DMS53 treated with DMSO at 0.1 percent for 48 hours (cell line): ENCODE results near the gene PCDHB16.
"Not testable (repeated sequence)": the region's sequence is repeated elsewhere in the genome, so short reads cannot be mapped to it uniquely, and the experiment has no call there.

Experiments used
- DNase-seq: peaks from one replicate; lab custom pipeline; 2025; ENCODE audit not compliant: unreplicated experiment; lab: John Stamatoyannopoulos, UW

The PCDHB16 gene

DNA sequence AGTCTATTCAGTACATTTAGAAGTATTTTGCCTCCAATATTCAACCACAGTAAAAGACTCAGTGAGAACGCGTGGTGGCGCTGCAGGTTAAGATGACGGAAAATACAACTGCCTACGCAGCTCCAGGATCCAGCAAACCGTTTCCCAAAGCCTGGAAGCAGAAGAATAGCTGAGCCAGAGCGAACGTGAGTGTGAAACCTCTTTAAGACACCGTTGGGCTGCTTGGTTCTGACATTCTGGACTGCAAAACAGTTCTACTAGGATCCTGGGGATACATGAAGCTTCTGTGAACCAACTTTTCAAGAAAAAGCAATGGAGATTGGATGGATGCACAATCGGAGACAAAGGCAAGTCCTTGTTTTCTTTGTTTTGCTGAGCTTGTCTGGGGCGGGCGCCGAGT is at the start of gene PCDHB16:
TSS of gene PCDHB16 (plus strand) at position 140 of the 400 bp plus-strand sequence. CDS start at position 313, 173 bp downstream.
- DNase-seq, result peak; percentile 27

DNA sequence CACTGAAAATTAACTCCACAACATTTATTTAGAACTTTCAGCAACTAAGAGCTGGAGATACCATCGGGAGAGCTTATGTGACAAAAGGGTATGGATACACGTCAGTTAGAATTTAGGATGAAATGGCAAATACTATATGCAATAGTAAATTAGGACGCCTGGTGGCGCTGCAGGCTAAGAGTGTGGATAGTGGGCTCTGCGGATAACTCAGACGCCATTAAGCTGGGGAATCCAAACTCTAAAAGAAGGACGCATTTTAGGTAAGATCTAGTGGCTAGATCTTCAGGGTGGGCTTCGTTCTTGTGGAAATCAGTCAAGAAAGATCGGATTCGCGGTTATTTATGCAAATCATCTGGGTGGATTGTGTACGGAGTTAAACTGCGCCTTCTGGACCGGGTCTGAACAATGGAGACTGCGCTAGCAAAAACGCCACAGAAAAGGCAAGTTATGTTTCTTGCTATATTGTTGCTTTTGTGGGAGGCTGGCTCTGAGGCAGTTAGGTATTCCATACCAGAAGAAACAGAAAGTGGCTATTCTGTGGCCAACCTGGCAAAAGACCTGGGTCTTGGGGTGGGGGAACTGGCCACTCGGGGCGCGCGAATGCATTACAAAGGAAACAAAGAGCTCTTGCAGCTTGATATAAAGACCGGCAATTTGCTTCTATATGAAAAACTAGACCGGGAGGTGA is 47.0 kb upstream of the PCDHB16 start, which contains the start of gene PCDHB5:
TSS of gene PCDHB5 (plus strand) at position 177 of the 688 bp plus-strand sequence. CDS start at position 406, 229 bp downstream.
- peak; percentile 18 for DNase-seq

DNA sequence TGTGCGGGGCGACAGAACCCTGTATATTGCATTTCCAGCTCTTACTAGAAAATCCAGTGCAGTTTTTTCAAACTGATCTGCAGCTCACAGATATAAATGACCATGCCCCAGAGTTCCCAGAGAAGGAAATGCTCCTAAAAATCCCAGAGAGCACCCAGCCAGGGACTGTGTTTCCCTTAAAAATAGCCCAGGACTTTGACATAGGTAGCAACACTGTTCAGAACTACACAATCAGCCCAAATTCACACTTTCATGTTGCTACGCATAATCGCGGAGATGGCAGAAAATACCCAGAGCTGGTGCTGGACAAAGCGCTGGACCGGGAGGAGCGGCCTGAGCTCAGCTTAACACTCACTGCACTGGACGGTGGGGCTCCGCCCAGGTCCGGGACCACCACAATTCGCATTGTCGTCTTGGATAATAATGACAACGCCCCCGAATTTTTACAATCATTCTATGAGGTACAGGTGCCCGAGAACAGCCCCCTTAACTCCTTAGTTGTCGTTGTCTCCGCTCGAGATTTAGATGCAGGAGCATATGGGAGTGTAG is 46.4 kb upstream of the PCDHB16 start:
- no peak for DNase-seq

DNA sequence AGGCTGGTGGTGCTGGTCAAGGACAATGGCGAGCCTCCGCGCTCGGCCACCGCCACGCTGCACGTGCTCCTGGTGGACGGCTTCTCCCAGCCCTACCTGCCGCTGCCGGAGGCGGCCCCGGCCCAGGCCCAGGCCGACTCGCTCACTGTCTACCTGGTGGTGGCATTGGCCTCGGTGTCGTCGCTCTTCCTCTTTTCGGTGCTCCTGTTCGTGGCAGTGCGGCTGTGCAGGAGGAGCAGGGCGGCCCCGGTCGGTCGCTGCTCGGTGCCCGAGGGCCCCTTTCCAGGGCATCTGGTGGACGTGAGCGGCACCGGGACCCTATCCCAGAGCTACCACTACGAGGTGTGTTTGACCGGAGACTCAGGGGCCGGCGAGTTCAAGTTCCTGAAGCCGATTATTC is 44.8 kb upstream of the PCDHB16 start:
- not testable (repeated sequence) for DNase-seq

DNA sequence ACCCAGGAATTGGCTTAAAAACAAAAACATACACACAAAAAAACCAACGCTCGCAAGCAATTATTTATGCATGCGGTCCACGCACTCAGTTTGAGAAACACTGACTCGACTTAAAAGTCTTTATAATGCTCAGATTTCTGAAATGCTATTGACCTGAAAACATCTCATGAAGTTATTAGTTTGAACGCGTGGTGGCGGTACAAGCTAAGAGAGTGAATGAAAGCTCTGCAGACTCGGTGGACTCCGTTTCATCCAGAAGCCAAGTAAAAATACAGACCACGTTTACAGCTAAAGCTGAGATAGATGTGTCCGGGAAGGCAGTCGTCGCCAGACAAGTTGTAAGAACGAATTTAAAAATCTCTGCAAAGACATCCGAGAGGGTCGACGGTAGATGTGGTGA is 32.4 kb upstream of the PCDHB16 start, which contains the start of gene PCDHB6:
TSS of gene PCDHB6 (plus strand) at position 246 of the 400 bp plus-strand sequence. CDS start 201 bp downstream, outside the sequence.
- DNase-seq, result peak; percentile 19

DNA sequence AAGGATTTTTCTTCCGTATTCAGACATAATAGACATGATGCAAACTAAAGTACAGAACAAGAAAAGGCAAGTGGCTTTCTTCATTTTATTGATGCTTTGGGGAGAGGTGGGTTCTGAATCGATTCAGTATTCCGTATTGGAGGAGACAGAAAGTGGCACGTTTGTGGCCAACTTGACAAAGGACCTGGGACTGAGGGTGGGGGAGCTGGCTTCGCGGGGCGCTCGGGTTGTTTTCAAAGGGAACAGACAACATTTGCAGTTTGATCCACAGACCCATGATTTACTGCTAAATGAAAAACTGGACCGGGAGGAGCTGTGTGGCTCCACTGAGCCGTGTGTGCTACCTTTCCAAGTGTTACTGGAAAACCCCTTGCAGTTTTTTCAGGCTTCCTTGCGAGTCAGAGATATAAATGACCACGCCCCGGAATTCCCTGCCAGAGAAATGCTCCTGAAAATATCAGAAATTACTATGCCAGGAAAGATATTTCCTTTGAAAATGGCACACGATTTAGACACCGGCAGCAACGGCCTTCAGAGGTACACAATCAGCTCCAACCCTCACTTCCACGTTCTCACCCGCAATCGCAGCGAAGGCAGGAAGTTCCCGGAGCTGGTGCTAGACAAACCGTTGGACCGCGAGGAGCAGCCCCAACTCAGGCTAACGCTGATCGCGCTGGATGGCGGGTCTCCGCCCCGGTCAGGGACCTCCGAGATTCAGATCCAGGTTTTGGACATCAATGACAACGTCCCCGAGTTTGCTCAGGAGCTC is 31.8 kb upstream of the PCDHB16 start:
- no peak for DNase-seq

DNA sequence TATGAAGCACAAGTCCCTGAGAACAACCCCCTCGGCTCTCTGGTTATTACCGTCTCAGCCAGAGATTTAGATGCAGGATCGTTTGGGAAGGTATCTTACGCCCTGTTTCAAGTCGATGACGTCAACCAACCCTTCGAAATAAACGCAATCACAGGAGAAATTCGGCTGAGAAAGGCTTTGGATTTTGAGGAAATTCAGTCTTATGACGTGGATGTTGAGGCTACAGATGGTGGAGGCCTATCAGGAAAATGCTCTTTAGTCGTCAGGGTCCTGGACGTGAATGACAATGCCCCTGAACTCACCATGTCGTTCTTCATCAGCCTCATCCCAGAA is 31.2 kb upstream of the PCDHB16 start:
- no peak for DNase-seq

DNA sequence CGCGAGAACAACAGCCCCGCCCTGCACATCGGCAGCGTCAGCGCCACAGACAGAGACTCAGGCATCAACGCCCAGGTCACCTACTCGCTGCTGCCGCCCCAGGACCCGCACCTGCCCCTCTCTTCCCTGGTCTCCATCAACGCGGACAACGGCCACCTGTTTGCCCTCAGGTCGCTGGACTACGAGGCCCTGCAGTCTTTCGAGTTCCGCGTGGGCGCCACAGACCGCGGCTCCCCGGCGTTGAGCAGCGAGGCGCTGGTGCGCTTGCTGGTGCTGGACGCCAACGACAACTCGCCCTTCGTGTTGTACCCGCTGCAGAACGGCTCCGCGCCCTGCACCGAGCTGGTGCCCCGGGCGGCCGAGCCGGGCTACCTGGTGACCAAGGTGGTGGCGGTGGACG is 30.6 kb upstream of the PCDHB16 start:
- not testable (repeated sequence) for DNase-seq

DNA sequence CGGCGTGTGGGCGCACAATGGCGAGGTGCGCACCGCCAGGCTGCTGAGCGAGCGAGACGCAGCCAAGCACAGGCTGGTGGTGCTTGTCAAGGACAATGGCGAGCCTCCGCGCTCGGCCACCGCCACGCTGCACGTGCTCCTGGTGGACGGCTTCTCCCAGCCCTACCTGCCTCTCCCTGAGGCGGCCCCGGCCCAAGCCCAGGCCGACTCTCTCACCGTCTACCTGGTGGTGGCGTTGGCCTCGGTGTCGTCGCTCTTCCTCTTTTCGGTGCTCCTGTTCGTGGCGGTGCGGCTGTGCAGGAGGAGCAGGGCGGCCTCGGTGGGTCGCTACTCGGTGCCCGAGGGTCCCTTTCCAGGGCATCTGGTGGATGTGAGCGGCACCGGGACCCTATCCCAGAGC is 30.1 kb upstream of the PCDHB16 start:
- DNase-seq, result not testable (repeated sequence)

DNA sequence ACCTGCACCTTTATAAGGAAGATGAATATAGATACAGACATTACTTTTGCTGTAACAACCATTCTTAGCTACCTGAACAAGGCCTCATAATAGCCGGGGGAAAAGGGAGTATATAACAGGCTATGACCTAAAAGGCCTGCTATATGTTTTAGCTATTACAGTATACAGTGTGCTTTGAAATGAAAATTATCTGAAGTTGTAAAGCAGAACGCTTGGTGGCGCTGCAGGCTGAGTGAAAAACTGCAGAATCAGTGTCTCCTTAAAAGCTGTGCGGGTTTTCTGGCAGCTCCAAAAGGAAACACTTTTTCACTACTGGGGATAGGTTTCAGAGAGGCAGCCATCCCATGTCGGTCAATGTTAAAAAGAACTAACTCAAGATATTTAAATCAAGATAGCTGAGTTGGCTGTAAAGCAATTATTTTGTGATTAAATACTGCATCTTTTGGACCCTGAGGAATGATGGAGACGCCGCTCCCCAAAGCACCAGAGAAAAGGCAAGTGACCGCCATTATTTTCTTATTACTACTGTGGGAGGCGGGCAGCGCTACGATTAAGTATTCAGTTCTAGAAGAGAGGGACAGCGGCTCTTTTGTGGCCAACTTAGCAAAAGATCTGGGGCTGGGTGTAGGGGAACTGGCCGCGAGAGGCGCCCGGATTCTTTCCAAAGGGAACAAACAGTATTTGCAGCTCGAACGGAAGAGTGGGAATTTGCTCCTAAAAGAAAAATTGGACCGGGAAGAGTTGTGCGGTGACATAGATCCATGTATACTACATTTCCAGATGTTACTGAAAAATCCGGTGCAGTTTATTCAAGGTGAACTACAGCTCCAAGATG is 26.4 kb upstream of the PCDHB16 start:
- DNase-seq, result no peak

DNA sequence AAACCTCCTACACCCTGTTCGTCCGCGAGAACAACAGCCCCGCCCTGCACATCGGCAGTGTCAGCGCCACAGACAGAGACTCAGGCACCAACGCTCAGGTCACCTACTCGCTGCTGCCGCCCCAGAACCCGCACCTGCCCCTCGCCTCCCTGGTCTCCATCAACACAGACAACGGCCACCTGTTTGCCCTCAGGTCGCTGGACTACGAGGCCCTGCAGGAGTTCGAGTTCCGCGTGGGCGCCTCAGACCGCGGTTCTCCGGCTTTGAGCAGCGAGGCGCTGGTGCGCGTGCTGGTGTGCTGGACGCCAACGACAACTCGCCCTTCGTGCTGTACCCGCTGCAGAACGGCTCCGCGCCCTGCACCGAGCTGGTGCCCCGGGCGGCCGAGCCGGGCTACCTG is 24.8 kb upstream of the PCDHB16 start:
- not testable (repeated sequence) for DNase-seq

DNA sequence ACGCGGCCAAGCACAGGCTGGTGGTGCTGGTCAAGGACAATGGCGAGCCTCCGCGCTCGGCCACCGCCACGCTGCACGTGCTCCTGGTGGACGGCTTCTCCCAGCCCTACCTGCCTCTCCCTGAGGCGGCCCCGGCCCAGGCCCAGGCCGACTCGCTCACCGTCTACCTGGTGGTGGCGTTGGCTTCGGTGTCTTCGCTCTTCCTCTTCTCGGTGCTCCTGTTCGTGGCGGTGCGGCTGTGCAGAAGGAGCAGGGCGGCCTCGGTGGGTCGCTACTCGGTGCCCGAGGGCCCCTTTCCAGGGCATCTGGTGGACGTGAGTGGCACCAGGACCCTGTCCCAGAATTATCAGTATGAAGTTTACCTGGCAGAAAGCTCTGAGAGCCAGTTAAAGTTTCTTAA is 24.3 kb upstream of the PCDHB16 start:
- not testable (repeated sequence) for DNase-seq

DNA sequence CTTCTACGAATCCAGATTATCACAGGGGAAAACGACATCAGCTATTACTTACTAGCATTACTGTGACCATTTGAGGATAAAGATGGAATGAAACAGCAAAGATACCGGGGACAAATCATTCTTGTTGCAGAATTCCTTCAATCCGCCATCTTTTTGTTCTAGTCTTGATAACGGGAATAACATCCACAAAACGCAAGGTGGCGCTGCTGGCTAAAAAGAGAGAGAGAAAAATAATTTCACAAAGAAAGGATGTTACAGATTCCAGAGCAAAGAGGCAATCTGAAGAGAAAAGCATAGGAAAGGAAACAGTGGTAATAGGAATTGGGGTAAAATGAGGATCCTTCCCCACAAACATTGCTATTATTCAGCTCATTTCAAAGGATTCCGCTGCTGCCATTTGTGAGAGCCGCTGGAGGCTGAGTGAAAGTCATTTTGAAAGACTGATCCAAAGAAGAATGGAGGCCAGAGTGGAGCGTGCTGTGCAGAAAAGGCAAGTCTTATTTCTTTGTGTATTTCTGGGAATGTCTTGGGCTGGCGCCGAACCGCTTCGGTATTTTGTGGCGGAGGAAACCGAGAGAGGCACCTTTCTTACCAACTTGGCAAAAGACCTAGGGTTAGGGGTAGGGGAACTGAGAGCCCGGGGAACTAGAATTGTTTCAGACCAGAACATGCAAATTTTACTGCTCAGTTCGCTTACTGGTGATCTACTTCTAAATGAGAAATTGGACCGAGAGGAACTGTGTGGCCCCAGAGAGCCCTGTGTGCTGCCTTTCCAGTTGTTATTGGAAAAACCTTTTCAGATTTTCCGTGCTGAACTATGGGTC is 9.6 kb upstream of the PCDHB16 start, which contains the start of gene PCDHB7:
TSS of gene PCDHB7 (plus strand) at position 264 of the 824 bp plus-strand sequence. CDS start at position 456, 192 bp downstream.
- DNase-seq, result peak; percentile 30

DNA sequence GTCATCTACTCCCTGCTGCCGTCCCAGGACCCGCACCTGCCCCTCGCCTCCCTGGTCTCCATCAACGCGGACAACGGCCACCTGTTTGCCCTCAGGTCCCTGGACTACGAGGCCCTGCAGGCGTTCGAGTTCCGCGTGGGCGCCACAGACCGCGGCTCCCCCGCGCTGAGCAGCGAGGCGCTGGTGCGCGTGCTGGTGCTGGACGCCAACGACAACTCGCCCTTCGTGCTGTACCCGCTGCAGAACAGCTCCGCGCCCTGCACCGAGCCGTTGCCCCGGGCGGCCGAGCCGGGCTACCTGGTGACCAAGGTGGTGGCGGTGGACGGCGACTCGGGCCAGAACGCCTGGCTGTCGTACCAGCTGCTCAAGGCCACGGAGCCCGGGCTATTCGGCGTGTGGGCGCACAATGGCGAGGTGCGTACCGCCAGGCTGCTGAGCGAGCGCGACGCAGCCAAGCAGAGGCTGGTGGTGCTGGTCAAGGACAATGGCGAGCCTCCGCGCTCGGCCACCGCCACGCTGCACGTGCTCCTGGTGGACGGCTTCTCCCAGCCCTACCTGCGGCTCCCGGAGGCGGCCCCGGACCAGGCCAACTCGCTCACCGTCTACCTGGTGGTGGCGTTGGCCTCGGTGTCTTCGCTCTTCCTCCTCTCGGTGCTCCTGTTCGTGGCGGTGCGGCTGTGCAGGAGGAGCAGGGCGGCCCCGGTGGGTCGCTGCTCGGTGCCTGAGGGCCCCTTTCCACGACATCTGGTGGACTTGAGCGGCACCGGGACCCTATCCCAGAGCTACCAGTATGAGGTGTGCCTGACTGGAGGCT is 7.7 kb upstream of the PCDHB16 start:
- DNase-seq, result not testable (repeated sequence)

DNA sequence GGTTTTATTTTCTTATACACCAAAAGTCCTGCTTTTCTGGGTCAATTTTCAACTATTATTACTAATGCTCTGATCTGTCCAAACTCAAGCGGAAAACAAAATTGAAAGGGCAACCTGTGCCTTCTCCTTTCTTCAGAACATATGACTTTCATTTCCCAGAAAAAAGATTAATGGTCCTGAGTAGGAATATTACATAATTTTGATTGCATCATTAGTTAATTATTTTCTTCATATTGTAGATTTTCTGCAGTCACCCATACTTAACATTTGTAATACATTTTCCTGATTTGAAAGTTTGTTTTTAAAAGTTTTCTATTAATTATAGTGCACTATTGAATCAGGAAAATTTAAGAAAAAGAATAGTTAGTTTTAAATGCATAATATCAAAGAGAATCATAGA is 6.3 kb upstream of the PCDHB16 start:
- no peak for DNase-seq

DNA sequence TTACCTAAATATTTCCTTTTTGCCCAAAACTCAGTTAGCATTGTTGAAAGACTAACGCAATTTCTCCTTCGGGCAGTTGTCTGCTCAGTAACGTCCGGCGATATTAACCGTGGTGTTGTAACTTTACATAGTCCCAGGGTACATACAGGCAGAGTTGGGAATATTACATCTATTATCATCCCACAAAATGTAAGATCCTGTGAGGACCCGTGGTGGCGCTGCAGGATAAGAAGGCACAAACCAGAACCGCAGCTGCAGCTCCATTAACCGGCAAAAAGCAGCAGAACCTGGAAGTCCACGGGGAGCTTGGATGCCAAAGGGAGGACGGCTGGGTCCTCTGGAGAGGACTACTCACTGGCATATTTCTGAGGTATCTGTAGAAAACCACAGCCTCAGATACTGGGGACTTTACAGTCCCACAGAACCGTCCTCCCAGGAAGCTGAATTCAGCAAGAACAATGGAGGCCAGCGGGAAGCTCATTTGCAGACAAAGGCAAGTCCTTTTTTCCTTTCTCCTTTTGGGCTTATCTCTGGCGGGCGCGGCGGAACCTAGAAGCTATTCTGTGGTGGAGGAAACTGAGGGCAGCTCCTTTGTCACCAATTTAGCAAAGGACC is 4.5 kb upstream of the PCDHB16 start, which contains the start of gene PCDHB8:
TSS of gene PCDHB8 (plus strand) at position 214 of the 615 bp plus-strand sequence. CDS start at position 459, 245 bp downstream.
- DNase-seq, result not testable (repeated sequence)

DNA sequence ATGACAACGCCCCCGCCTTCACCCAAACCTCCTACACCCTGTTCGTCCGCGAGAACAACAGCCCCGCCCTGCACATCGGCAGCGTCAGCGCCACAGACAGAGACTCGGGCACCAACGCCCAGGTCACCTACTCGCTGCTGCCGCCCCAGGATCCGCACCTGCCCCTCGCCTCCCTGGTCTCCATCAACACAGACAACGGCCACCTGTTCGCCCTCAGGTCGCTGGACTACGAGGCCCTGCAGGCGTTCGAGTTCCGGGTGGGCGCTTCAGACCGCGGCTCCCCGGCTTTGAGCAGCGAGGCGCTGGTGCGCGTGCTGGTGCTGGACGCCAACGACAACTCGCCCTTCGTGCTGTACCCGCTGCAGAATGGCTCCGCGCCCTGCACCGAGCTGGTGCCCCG is 2.8 kb upstream of the PCDHB16 start:
- not testable (repeated sequence) for DNase-seq

DNA sequence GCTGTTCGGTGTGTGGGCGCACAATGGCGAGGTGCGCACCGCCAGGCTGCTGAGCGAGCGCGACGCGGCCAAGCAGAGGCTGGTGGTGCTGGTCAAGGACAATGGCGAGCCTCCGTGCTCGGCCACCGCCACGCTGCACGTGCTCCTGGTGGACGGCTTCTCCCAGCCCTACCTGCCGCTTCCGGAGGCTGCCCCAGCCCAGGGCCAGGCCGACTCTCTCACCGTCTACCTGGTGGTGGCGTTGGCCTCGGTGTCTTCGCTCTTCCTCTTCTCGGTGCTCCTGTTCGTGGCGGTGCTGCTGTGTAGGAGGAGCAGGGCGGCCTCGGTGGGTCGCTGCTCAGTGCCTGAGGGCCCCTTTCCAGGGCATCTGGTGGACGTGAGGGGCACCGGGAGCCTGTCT is 2.3 kb upstream of the PCDHB16 start:
- not testable (repeated sequence) for DNase-seq

DNA sequence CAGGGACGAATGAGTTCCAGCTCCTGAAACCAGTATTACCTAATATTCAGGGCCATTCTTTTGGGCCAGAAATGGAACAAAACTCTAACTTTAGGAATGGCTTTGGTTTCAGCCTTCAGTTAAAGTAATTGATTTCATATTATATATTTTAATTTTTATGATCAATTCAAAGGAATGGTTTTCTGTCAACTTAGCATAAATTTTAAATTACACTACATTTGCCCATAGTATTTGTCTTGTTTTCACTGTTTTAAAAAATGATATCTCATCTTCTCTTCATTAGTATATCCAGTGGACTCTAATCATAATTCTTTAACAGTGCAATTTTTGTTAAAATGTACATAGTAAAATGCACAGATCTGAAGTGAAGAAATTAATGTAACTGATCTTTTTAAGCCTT is 1.9 kb upstream of the PCDHB16 start:
- no peak for DNase-seq
